Panc1 (cell line): Measurements from ENCODE around the gene ATXN10.

Experiments
- POLR2AphosphoS5 ChIP-seq: IDR thresholded peaks from 2 replicates; pipeline ENCODE4 v1.6.1; 2012; ENCODE audit warnings: mild to moderate bottlenecking, low read depth, low read length, moderate library complexity
- TF ChIP-seq, protein P1 (sequence below): fragments of 450-650 bp; IDR thresholded peaks from 2 replicates; pipeline ENCODE4 v1.5.1; 2017; ENCODE audit warnings: mild to moderate bottlenecking

DNA sequence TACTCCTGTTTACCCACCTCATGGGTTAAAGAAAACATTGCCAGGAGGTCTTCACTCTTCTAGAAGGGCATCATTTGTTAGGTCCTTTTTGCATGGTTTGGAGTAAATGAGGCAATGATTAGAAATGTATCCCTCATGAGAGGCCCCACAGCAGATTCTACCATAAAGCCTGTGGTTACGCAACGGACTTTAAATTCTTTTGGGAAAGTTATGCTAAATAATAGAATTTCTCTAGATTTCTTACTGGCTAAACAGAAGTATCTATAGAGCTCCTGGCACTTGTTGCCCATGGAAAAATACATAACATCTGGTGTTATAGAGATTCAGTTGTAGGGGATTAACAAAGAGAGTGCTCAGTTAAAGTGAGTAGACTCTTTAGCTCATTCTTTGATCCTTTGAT, 15.1 kb upstream of the ATXN10 start:
- no peak for TF ChIP-seq POLR2AphosphoS5
- TF ChIP-seq, protein P1, sequence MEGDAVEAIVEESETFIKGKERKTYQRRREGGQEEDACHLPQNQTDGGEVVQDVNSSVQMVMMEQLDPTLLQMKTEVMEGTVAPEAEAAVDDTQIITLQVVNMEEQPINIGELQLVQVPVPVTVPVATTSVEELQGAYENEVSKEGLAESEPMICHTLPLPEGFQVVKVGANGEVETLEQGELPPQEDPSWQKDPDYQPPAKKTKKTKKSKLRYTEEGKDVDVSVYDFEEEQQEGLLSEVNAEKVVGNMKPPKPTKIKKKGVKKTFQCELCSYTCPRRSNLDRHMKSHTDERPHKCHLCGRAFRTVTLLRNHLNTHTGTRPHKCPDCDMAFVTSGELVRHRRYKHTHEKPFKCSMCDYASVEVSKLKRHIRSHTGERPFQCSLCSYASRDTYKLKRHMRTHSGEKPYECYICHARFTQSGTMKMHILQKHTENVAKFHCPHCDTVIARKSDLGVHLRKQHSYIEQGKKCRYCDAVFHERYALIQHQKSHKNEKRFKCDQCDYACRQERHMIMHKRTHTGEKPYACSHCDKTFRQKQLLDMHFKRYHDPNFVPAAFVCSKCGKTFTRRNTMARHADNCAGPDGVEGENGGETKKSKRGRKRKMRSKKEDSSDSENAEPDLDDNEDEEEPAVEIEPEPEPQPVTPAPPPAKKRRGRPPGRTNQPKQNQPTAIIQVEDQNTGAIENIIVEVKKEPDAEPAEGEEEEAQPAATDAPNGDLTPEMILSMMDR, result no peak
